GM23338 (cell line): ENCODE measurements around the gene GSS. TPM values are rescaled to one million over a fixed set of nuclear protein-coding genes. Genes with fewer than 3 reads are reported as not detected.

ENCODE experiments used
- ATAC-seq: fragments of 200-7000 bp; cut with Tn5 transposase; 3 replicates; pipeline ENCODE4 v1.9.1; 2020
- DNase-seq: peaks from one replicate; pipeline ENCODE4 v3.0.0-alpha.2; 2015; ENCODE audit warnings: low spot score
- H2AFZ ChIP-seq: fragments of 200-600 bp; sonication (generic); 2 replicates; pipeline ENCODE4 v1.8.0; 2016; ENCODE audit warnings: antibody characterized with exemption, mild to moderate bottlenecking, moderate library complexity
- H3F3A ChIP-seq: fragments of 200-600 bp; sonication (generic); replicated peaks from 2 replicates; pipeline ENCODE4 v1.8.0; 2017; ENCODE audit warnings: antibody characterized with exemption, mixed run types, low read depth
- H3K27ac ChIP-seq: fragments of 200-600 bp; sonication (generic); 2 replicates; pipeline ENCODE4 v1.6.1; 2016; ENCODE audit warnings: low read depth
- H3K27me3 ChIP-seq: fragments of 200-600 bp; sonication (generic); 2 replicates; pipeline ENCODE4 v1.8.0; 2016; ENCODE audit warnings: mild to moderate bottlenecking, mixed run types, moderate library complexity; ENCODE audit not compliant: insufficient read depth
- H3K36me3 ChIP-seq: fragments of 200-600 bp; sonication (generic); 2 replicates; pipeline ENCODE4 v1.8.0; 2016; ENCODE audit warnings: mild to moderate bottlenecking; ENCODE audit not compliant: insufficient read depth
- H3K4me1 ChIP-seq: fragments of 200-600 bp; sonication (generic); 2 replicates; pipeline ENCODE4 v1.8.0; 2016; ENCODE audit warnings: mild to moderate bottlenecking, moderate library complexity; ENCODE audit not compliant: insufficient read depth
- H3K4me2 ChIP-seq: fragments of 200-600 bp; sonication (generic); 2 replicates; pipeline ENCODE4 v1.7.1; 2017; ENCODE audit warnings: mixed run types
- H3K4me3 ChIP-seq: fragments of 200-600 bp; sonication (generic); 2 replicates; pipeline ENCODE4 v1.6.1; 2016; ENCODE audit warnings: mixed run types
- H3K79me2 ChIP-seq: fragments of 200-600 bp; sonication (generic); replicated peaks from 2 replicates; pipeline ENCODE4 v1.8.0; 2017; ENCODE audit warnings: mild to moderate bottlenecking; ENCODE audit not compliant: insufficient read depth
- H3K9me2 ChIP-seq: fragments of 200-600 bp; sonication (generic); 2 replicates; pipeline ENCODE4 v1.8.0; 2017; ENCODE audit not compliant: insufficient read depth
- H4K20me1 ChIP-seq: fragments of 200-600 bp; sonication (generic); replicated peaks from 2 replicates; pipeline ENCODE4 v1.8.0; 2017; ENCODE audit warnings: mild to moderate bottlenecking; ENCODE audit not compliant: insufficient read depth
- H3K27ac Mint-ChIP-seq: 2 replicates; pipeline ENCODE4 v1.8.0; 2020; ENCODE audit warnings: inconsistent platforms, mild to moderate bottlenecking, moderate library complexity, mixed read lengths
- H3K27me3 Mint-ChIP-seq: 3 replicates; pipeline ENCODE4 v1.8.0; 2022; ENCODE audit warnings: low read depth, mild to moderate bottlenecking, moderate library complexity, mixed read lengths, inconsistent platforms; ENCODE audit not compliant: insufficient read depth, poor library complexity
- H3K36me3 Mint-ChIP-seq: 3 replicates; pipeline ENCODE4 v1.8.0; 2021; ENCODE audit warnings: low read depth, mild to moderate bottlenecking, inconsistent platforms, moderate library complexity, mixed read lengths
- H3K4me1 Mint-ChIP-seq: 3 replicates; pipeline ENCODE4 v1.8.0; 2020; ENCODE audit warnings: mild to moderate bottlenecking, inconsistent platforms, mixed read lengths
- H3K4me3 Mint-ChIP-seq: 3 replicates; pipeline ENCODE4 v1.8.0; 2021; ENCODE audit warnings: moderate library complexity, mild to moderate bottlenecking, inconsistent platforms, mixed read lengths
- H3K9me3 Mint-ChIP-seq: 3 replicates; pipeline ENCODE4 v1.8.0; 2020; ENCODE audit warnings: moderate library complexity, mild to moderate bottlenecking, inconsistent platforms, mixed read lengths
- CREB1 ChIP-seq: fragments of 250-450 bp; sonication (Bioruptor Pico); IDR thresholded peaks from 2 replicates; pipeline ENCODE4 v1.5.0; 2020; ENCODE audit warnings: low read depth, mild to moderate bottlenecking, moderate library complexity
- EZH2 ChIP-seq: fragments of 200-600 bp; sonication (generic); IDR thresholded peaks from one replicate; pipeline ENCODE4 v1.8.0; 2017; ENCODE audit warnings: antibody characterized with exemption, mild to moderate bottlenecking, low read depth; ENCODE audit not compliant: unreplicated experiment
- EZH2phosphoT487 ChIP-seq: fragments of 200-600 bp; sonication (generic); IDR thresholded peaks from one replicate; pipeline ENCODE4 v1.8.1; 2018; ENCODE audit warnings: antibody characterized with exemption; ENCODE audit not compliant: unreplicated experiment
- JUNB ChIP-seq: IDR thresholded peaks from one replicate; pipeline ENCODE4 v1.6.1; 2016; ENCODE audit warnings: antibody characterized with exemption; ENCODE audit not compliant: unreplicated experiment
- NANOG ChIP-seq: IDR thresholded peaks from 2 replicates; pipeline ENCODE4 v1.6.1; 2016; ENCODE audit warnings: antibody characterized with exemption, borderline replicate concordance
- POLR2AphosphoS5 ChIP-seq: IDR thresholded peaks from 2 replicates; pipeline ENCODE4 v1.6.1; 2016; ENCODE audit warnings: antibody characterized with exemption, low read depth
- STAT1 ChIP-seq: IDR thresholded peaks from one replicate; pipeline ENCODE4 v1.6.1; 2016; ENCODE audit warnings: antibody characterized with exemption; ENCODE audit not compliant: unreplicated experiment
- ZNF114 ChIP-seq: fragments of 250-450 bp; sonication (Bioruptor Pico); IDR thresholded peaks from 2 replicates; pipeline ENCODE4 v1.5.0; 2020; ENCODE audit warnings: mild to moderate bottlenecking, moderate library complexity
- polyA plus RNA-seq: library from polyadenylated mRNA; unstranded; fragments of >200 nt; fragmentation: Nextera tagmentation; extraction: Ambion mirVana; gene quantifications from 2 replicates; pipeline ENCODE4 v1.2.1, GENCODE V29; 2016
- total RNA-seq: library from RNA; depleted of rRNA; stranded (reverse); fragments of >200 nt; shearing (Covaris generic); gene quantifications from 2 replicates; pipeline ENCODE4 v1.2.3, GENCODE V29; 2014
- TF ChIP-seq, protein P1 (sequence below): IDR thresholded peaks from one replicate; pipeline ENCODE4 v1.6.1; 2018; ENCODE audit warnings: antibody characterized with exemption; ENCODE audit not compliant: unreplicated experiment
- TF ChIP-seq, protein P2 (sequence below), 2 experiments: fragments of 200-600 bp in 1 of 2; sonication (generic) in 1 of 2; conservative IDR thresholded peaks; 2 replicates each; pipeline versions ENCODE4 v1.5.1 to v1.6.1; 2016 to 2017; ENCODE audit warnings: antibody characterized with exemption in 2 of 2, low read depth in 2 of 2, mild to moderate bottlenecking in 2 of 2, moderate library complexity in 1 of 2
- TF ChIP-seq, protein P3 (sequence below): fragments of 250-450 bp; sonication (Bioruptor Pico); IDR thresholded peaks from 2 replicates; pipeline ENCODE4 v1.5.0; 2020; ENCODE audit warnings: mild to moderate bottlenecking, moderate library complexity
- TF ChIP-seq, protein P4 (sequence below): IDR thresholded peaks from 2 replicates; pipeline ENCODE4 v1.6.1; 2016; ENCODE audit warnings: antibody characterized with exemption

GSS gene
- total and polyA plus RNA-seq, 2 experiments from 2014 or later: 34.0 to 63.3 TPM

DNA sequence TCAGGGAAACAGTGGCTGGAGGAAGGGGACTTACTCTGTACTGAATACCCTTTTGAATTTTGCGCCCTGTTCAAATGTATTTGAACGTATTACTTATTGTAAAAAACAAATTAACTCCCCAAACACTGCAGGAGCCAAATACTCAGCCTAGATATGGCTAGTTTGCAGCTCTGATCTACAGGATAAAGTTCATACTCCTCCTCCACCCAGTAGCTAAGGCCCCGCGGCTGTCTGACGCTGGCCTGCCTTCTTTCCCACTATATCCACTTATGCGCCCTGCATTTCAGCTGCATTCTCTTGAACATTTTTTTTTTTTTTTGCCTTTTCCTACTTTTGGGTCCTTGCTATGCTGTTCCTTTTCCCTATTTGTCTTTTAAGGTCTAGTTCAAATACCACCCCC lies 6.5 kb downstream of the GSS start:
- no peak for TF ChIP-seq ZNF114 (CRISPR knock-in tag)
- TF ChIP-seq, protein P1, sequence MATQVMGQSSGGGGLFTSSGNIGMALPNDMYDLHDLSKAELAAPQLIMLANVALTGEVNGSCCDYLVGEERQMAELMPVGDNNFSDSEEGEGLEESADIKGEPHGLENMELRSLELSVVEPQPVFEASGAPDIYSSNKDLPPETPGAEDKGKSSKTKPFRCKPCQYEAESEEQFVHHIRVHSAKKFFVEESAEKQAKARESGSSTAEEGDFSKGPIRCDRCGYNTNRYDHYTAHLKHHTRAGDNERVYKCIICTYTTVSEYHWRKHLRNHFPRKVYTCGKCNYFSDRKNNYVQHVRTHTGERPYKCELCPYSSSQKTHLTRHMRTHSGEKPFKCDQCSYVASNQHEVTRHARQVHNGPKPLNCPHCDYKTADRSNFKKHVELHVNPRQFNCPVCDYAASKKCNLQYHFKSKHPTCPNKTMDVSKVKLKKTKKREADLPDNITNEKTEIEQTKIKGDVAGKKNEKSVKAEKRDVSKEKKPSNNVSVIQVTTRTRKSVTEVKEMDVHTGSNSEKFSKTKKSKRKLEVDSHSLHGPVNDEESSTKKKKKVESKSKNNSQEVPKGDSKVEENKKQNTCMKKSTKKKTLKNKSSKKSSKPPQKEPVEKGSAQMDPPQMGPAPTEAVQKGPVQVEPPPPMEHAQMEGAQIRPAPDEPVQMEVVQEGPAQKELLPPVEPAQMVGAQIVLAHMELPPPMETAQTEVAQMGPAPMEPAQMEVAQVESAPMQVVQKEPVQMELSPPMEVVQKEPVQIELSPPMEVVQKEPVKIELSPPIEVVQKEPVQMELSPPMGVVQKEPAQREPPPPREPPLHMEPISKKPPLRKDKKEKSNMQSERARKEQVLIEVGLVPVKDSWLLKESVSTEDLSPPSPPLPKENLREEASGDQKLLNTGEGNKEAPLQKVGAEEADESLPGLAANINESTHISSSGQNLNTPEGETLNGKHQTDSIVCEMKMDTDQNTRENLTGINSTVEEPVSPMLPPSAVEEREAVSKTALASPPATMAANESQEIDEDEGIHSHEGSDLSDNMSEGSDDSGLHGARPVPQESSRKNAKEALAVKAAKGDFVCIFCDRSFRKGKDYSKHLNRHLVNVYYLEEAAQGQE: no peak
- no peak for TF ChIP-seq CREB1
- TF ChIP-seq POLR2AphosphoS5: no peak
- TF ChIP-seq JUNB: no peak
- TF ChIP-seq STAT1: no peak
- no peak for TF ChIP-seq EZH2
- no peak for TF ChIP-seq NANOG
- TF ChIP-seq, protein P2, sequence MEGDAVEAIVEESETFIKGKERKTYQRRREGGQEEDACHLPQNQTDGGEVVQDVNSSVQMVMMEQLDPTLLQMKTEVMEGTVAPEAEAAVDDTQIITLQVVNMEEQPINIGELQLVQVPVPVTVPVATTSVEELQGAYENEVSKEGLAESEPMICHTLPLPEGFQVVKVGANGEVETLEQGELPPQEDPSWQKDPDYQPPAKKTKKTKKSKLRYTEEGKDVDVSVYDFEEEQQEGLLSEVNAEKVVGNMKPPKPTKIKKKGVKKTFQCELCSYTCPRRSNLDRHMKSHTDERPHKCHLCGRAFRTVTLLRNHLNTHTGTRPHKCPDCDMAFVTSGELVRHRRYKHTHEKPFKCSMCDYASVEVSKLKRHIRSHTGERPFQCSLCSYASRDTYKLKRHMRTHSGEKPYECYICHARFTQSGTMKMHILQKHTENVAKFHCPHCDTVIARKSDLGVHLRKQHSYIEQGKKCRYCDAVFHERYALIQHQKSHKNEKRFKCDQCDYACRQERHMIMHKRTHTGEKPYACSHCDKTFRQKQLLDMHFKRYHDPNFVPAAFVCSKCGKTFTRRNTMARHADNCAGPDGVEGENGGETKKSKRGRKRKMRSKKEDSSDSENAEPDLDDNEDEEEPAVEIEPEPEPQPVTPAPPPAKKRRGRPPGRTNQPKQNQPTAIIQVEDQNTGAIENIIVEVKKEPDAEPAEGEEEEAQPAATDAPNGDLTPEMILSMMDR (conservative IDR thresholded peaks at IDR 0.05; ENCODE audit: low read depth in 2 of 2): no peak
- TF ChIP-seq EZH2phosphoT487: no peak
- TF ChIP-seq, protein P3, sequence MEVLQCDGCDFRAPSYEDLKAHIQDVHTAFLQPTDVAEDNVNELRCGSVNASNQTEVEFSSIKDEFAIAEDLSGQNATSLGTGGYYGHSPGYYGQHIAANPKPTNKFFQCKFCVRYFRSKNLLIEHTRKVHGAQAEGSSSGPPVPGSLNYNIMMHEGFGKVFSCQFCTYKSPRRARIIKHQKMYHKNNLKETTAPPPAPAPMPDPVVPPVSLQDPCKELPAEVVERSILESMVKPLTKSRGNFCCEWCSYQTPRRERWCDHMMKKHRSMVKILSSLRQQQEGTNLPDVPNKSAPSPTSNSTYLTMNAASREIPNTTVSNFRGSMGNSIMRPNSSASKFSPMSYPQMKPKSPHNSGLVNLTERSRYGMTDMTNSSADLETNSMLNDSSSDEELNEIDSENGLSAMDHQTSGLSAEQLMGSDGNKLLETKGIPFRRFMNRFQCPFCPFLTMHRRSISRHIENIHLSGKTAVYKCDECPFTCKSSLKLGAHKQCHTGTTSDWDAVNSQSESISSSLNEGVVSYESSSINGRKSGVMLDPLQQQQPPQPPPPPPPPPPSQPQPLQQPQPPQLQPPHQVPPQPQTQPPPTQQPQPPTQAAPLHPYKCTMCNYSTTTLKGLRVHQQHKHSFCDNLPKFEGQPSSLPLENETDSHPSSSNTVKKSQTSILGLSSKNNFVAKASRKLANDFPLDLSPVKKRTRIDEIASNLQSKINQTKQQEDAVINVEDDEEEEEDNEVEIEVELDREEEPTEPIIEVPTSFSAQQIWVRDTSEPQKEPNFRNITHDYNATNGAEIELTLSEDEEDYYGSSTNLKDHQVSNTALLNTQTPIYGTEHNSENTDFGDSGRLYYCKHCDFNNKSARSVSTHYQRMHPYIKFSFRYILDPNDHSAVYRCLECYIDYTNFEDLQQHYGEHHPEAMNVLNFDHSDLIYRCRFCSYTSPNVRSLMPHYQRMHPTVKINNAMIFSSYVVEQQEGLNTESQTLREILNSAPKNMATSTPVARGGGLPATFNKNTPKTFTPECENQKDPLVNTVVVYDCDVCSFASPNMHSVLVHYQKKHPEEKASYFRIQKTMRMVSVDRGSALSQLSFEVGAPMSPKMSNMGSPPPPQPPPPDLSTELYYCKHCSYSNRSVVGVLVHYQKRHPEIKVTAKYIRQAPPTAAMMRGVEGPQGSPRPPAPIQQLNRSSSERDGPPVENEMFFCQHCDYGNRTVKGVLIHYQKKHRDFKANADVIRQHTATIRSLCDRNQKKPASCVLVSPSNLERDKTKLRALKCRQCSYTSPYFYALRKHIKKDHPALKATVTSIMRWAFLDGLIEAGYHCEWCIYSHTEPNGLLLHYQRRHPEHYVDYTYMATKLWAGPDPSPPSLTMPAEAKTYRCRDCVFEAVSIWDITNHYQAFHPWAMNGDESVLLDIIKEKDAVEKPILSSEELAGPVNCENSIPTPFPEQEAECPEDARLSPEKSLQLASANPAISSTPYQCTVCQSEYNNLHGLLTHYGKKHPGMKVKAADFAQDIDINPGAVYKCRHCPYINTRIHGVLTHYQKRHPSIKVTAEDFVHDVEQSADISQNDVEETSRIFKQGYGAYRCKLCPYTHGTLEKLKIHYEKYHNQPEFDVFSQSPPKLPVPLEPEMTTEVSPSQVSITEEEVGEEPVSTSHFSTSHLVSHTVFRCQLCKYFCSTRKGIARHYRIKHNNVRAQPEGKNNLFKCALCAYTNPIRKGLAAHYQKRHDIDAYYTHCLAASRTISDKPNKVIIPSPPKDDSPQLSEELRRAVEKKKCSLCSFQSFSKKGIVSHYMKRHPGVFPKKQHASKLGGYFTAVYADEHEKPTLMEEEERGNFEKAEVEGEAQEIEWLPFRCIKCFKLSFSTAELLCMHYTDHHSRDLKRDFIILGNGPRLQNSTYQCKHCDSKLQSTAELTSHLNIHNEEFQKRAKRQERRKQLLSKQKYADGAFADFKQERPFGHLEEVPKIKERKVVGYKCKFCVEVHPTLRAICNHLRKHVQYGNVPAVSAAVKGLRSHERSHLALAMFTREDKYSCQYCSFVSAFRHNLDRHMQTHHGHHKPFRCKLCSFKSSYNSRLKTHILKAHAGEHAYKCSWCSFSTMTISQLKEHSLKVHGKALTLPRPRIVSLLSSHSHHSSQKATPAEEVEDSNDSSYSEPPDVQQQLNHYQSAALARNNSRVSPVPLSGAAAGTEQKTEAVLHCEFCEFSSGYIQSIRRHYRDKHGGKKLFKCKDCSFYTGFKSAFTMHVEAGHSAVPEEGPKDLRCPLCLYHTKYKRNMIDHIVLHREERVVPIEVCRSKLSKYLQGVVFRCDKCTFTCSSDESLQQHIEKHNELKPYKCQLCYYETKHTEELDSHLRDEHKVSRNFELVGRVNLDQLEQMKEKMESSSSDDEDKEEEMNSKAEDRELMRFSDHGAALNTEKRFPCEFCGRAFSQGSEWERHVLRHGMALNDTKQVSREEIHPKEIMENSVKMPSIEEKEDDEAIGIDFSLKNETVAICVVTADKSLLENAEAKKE (CRISPR knock-in tag): no peak
- TF ChIP-seq, protein P4, sequence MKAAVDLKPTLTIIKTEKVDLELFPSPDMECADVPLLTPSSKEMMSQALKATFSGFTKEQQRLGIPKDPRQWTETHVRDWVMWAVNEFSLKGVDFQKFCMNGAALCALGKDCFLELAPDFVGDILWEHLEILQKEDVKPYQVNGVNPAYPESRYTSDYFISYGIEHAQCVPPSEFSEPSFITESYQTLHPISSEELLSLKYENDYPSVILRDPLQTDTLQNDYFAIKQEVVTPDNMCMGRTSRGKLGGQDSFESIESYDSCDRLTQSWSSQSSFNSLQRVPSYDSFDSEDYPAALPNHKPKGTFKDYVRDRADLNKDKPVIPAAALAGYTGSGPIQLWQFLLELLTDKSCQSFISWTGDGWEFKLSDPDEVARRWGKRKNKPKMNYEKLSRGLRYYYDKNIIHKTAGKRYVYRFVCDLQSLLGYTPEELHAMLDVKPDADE: no peak
- H3K79me2 ChIP-seq: no peaks in the 10 kb centered on the region
- no peak overlapping the region for H3K27ac ChIP-seq
- H3K4me3 ChIP-seq: no peak overlapping the region
- H3F3A ChIP-seq: 0 out of 2 replicates have a peak, but pooled peaks cover 3% of the 10 kb centered on the region
- Mint-ChIP-seq H3K27me3 (peaks cover 6% of the 10 kb centered on the region), H3K4me3 (no peak overlapping the region), H3K27ac (no peak overlapping the region), H3K36me3 (0 out of 3 replicates have a peak, but pooled peaks cover 12% of the 10 kb centered on the region), H3K4me1 (peaks cover 15% of the 10 kb centered on the region), H3K9me3 (no peaks in the 10 kb centered on the region)
- DNase-seq: no peak
- H3K4me1 ChIP-seq: peaks cover 18% of the 10 kb centered on the region; the same call in 1 of the 2 replicates
- H3K27me3 ChIP-seq: no peaks in the 10 kb centered on the region
- H3K4me2 ChIP-seq: no peak overlapping the region
- no peak for ATAC-seq
- peaks cover 5% of the 10 kb centered on the region; the same call in 1 of the 2 replicates for H3K36me3 ChIP-seq
- H3K9me2 ChIP-seq: no peaks in the 10 kb centered on the region
- peaks cover 1% of the 10 kb centered on the region; the same call in 1 of the 2 replicates for H4K20me1 ChIP-seq
- no peak overlapping the region for H2AFZ ChIP-seq
